Neural progenitor cell (in vitro differentiated cells): Measurements from ENCODE around the gene FAM111A. TPM values are rescaled to one million over a fixed set of nuclear protein-coding genes. Genes with fewer than 3 reads are reported as not detected.

Experiments
- DNase-seq: peaks from one replicate; pipeline ENCODE4 v3.0.0-alpha.2; 2016; ENCODE audit warnings: low spot score
- H2AFZ ChIP-seq: fragments of 200-600 bp; sonication (generic); replicated peaks from 2 replicates; pipeline ENCODE4 v1.6.1; 2016; ENCODE audit warnings: antibody characterized with exemption
- H3F3A ChIP-seq: fragments of 200-600 bp; sonication (generic); 2 replicates; pipeline ENCODE4 v1.6.1; 2016; ENCODE audit warnings: antibody characterized with exemption, low read depth
- H3K27ac ChIP-seq: fragments of 200-600 bp; sonication (generic); 2 replicates; pipeline ENCODE4 v1.5.1; 2016; ENCODE audit warnings: mild to moderate bottlenecking
- H3K27me3 ChIP-seq: fragments of 200-600 bp; sonication (generic); 2 replicates; pipeline ENCODE4 v1.6.1; 2016; ENCODE audit warnings: mild to moderate bottlenecking, moderate library complexity
- H3K36me3 ChIP-seq: fragments of 200-600 bp; sonication (generic); 2 replicates; pipeline ENCODE4 v1.5.1; 2016
- H3K4me1 ChIP-seq: fragments of 200-600 bp; sonication (generic); 2 replicates; pipeline ENCODE4 v1.6.1; 2016; ENCODE audit warnings: mixed run types
- H3K4me2 ChIP-seq: fragments of 200-600 bp; sonication (generic); 2 replicates; pipeline ENCODE4 v1.6.1; 2016
- H3K4me3 ChIP-seq: fragments of 200-600 bp; sonication (generic); 2 replicates; pipeline ENCODE4 v1.5.1; 2016
- H3K79me2 ChIP-seq: fragments of 200-600 bp; sonication (generic); 2 replicates; pipeline ENCODE4 v1.6.1; 2016; ENCODE audit warnings: low read depth
- H3K9ac ChIP-seq: fragments of 200-600 bp; sonication (generic); 2 replicates; pipeline ENCODE4 v1.6.1; 2016
- H3K9me3 ChIP-seq: fragments of 200-600 bp; sonication (generic); 2 replicates; pipeline ENCODE4 v1.5.1; 2016; ENCODE audit warnings: low read depth
- H4K20me1 ChIP-seq: fragments of 200-600 bp; sonication (generic); 2 replicates; pipeline ENCODE4 v1.6.1; 2016; ENCODE audit warnings: low read depth
- H3K27ac Mint-ChIP-seq: 3 replicates; pipeline ENCODE4 v1.8.0; 2021; ENCODE audit warnings: mixed read lengths
- H3K27me3 Mint-ChIP-seq: 2 replicates; pipeline ENCODE4 v1.8.0; 2022; ENCODE audit warnings: low read depth, mild to moderate bottlenecking, inconsistent platforms, moderate library complexity, mixed read lengths; ENCODE audit not compliant: insufficient read depth
- H3K36me3 Mint-ChIP-seq: 3 replicates; pipeline ENCODE4 v1.8.0; 2021; ENCODE audit warnings: mixed read lengths
- H3K4me1 Mint-ChIP-seq: 3 replicates; pipeline ENCODE4 v1.8.0; 2021; ENCODE audit warnings: mixed read lengths
- H3K4me3 Mint-ChIP-seq: 3 replicates; pipeline ENCODE4 v1.8.0; 2021; ENCODE audit warnings: mild to moderate bottlenecking, moderate library complexity, mixed read lengths
- H3K9me3 Mint-ChIP-seq: 3 replicates; pipeline ENCODE4 v1.8.0; 2020; ENCODE audit warnings: mixed read lengths
- EZH2 ChIP-seq: fragments of 200-600 bp; sonication (generic); IDR thresholded peaks from 2 replicates; pipeline ENCODE4 v1.6.1; 2017; ENCODE audit warnings: antibody characterized with exemption, mild to moderate bottlenecking, moderate library complexity
- EZH2phosphoT487 ChIP-seq: fragments of 200-600 bp; sonication (generic); IDR thresholded peaks from 2 replicates; pipeline ENCODE4 v1.6.1; 2017; ENCODE audit warnings: antibody characterized with exemption
- total RNA-seq: library from RNA; depleted of rRNA; stranded (reverse); fragments of >200 nt; gene quantifications from 2 replicates; pipeline ENCODE4 v1.2.3, GENCODE V29; 2015; ENCODE audit warnings: low replicate concordance
- TF ChIP-seq, protein P1 (sequence below): fragments of 200-600 bp; sonication (generic); IDR thresholded peaks from 2 replicates; pipeline ENCODE4 v1.5.1; 2017; ENCODE audit warnings: antibody characterized with exemption, mild to moderate bottlenecking

The FAM111A gene
- total RNA-seq, 1 donor from 2014 or later = 32.7 TPM

DNA sequence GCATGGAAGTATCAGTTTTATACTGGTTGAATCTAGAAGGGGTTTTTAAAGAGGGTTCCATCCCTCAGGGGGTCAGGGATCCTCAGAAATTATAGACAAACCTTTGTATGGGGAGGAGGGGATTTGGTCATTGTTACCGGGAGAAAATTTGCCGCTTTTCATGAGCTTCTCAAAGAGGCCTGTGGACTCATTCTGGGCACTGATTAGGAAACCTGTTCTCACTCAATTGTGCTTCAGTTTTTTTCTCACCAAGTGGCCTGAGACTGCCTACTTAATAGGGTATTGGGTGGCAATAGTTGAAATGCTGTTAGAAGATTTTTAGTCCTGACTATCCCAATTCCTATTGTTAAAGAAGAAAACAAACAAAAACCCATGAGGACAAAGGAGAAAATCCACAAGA is 56.1 kb downstream of the FAM111A start:
- TF ChIP-seq EZH2 (no peak), EZH2phosphoT487 (no peak)
- TF ChIP-seq, protein P1, sequence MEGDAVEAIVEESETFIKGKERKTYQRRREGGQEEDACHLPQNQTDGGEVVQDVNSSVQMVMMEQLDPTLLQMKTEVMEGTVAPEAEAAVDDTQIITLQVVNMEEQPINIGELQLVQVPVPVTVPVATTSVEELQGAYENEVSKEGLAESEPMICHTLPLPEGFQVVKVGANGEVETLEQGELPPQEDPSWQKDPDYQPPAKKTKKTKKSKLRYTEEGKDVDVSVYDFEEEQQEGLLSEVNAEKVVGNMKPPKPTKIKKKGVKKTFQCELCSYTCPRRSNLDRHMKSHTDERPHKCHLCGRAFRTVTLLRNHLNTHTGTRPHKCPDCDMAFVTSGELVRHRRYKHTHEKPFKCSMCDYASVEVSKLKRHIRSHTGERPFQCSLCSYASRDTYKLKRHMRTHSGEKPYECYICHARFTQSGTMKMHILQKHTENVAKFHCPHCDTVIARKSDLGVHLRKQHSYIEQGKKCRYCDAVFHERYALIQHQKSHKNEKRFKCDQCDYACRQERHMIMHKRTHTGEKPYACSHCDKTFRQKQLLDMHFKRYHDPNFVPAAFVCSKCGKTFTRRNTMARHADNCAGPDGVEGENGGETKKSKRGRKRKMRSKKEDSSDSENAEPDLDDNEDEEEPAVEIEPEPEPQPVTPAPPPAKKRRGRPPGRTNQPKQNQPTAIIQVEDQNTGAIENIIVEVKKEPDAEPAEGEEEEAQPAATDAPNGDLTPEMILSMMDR = no peak
- H3K36me3 Mint-ChIP-seq = peaks cover 86% of the 10 kb centered on the region
- peak overlapping the region; percentile 57 for H3K4me2 ChIP-seq
- peaks cover 4% of the 10 kb centered on the region for H3K27me3 Mint-ChIP-seq
- H3K79me2 ChIP-seq = no peaks in the 10 kb centered on the region
- peaks cover 17% of the 10 kb centered on the region for H3K4me1 ChIP-seq
- no peaks in the 10 kb centered on the region for H3K27me3 ChIP-seq
- peak; percentile 47 for DNase-seq
- no peak overlapping the region for H3K4me3 Mint-ChIP-seq
- H3K9me3 Mint-ChIP-seq = peaks cover 6% of the 10 kb centered on the region
- H2AFZ ChIP-seq = no peak overlapping the region
- peak overlapping the region; percentile 19 for H3K27ac Mint-ChIP-seq
- peaks cover 15% of the 10 kb centered on the region for H3F3A ChIP-seq
- no peaks in the 10 kb centered on the region for H4K20me1 ChIP-seq
- H3K36me3 ChIP-seq = peaks cover 18% of the 10 kb centered on the region
- H3K4me1 Mint-ChIP-seq = peaks cover 13% of the 10 kb centered on the region
- no peak overlapping the region for H3K9ac ChIP-seq
- no peak overlapping the region for H3K4me3 ChIP-seq
- H3K27ac ChIP-seq = peak overlapping the region; percentile 83
- no peaks in the 10 kb centered on the region for H3K9me3 ChIP-seq

DNA sequence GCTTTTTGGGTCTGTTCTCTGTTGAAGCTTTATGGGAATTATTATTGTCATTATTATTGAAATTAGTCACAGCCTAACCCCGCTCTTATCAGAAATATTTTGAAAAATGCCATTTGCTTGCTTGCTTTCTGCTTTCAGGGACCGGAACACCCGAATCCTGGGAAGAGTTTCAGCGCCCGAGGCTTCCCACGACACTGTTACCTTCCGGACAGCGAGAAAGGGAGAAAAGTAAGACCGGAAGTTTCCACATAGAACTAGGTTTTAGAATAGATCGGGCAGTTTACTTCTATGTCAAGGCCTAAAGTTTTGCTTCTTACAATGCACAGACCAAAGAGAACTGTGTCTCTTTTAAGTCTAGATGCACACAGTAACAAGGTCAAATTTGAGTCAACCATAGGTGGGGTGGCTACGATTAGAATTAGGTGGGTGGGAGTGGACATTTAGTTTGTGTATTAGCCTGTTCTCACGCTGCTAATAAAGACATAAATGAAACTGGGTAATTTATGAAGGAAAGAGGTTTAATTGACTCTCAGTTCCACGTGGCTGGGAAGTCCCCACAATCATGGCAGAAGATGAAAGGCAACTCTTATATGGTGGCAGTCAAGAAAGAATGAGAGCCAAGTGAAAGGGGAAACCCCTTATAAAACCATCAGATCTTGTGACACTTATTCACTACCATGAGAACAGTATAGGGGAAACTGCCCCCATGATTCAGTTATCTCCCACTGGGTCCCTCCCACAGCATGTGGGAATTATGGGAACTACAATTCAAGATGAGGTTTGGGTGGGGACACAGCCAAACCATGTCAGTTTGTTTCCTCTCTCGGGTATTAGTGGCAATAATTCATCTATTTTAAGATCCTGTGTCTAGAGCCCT is 57.1 kb downstream of the FAM111A start:
- Histone ChIP-seq H3K27ac (peak overlapping the region; percentile 83), H3K27me3 (no peaks in the 10 kb centered on the region), H3K4me3 (no peak overlapping the region), H3K9ac (no peak overlapping the region), H3K9me3 (no peaks in the 10 kb centered on the region), H4K20me1 (no peaks in the 10 kb centered on the region), H3K79me2 (no peaks in the 10 kb centered on the region), H2AFZ (no peak overlapping the region), H3K4me1 (peaks cover 17% of the 10 kb centered on the region), H3F3A (peaks cover 15% of the 10 kb centered on the region), H3K4me2 (peak overlapping the region; percentile 57), H3K36me3 (peaks cover 12% of the 10 kb centered on the region)
- peaks cover 6% of the 10 kb centered on the region for H3K9me3 Mint-ChIP-seq
- TF ChIP-seq EZH2 (no peak), EZH2phosphoT487 (no peak)
- peaks cover 88% of the 10 kb centered on the region for H3K36me3 Mint-ChIP-seq
- no peak for DNase-seq
- H3K27ac Mint-ChIP-seq = peak overlapping the region; percentile 62
- peaks cover 13% of the 10 kb centered on the region for H3K4me1 Mint-ChIP-seq
- peaks cover 4% of the 10 kb centered on the region for H3K27me3 Mint-ChIP-seq
- H3K4me3 Mint-ChIP-seq = no peak overlapping the region

DNA sequence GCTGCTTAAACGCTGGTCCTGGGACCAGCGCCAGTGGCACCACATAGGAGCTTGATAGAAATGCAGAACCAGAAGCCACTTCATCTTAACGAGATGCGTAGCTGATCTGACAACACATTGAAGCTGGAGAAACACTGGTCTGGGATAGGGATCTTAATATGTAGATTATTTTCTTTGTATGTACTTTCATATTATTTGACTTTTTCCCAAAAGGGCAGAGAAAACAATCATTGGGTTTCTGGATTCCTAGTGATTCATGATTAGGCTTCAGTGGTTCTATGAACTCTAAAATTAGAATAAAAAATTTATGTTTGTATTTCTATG is 57.7 kb downstream of the FAM111A start:
- Histone ChIP-seq H3K79me2 (no peaks in the 10 kb centered on the region), H3K9me3 (no peaks in the 10 kb centered on the region), H3K4me3 (no peak overlapping the region), H2AFZ (no peak overlapping the region), H3K9ac (no peak overlapping the region), H3K27me3 (no peaks in the 10 kb centered on the region), H3K27ac (no peak overlapping the region), H4K20me1 (no peaks in the 10 kb centered on the region), H3K36me3 (peaks cover 11% of the 10 kb centered on the region), H3K4me2 (no peak overlapping the region), H3F3A (peaks cover 15% of the 10 kb centered on the region), H3K4me1 (peaks cover 17% of the 10 kb centered on the region)
- H3K36me3 Mint-ChIP-seq = peaks cover 87% of the 10 kb centered on the region
- H3K4me1 Mint-ChIP-seq = peaks cover 13% of the 10 kb centered on the region
- DNase-seq = no peak
- H3K9me3 Mint-ChIP-seq = peaks cover 5% of the 10 kb centered on the region
- no peak for TF ChIP-seq EZH2
- no peak for TF ChIP-seq EZH2phosphoT487
- TF ChIP-seq, protein P1 = no peak
- H3K4me3 Mint-ChIP-seq = no peak overlapping the region
- H3K27ac Mint-ChIP-seq = peak overlapping the region; percentile 62
- H3K27me3 Mint-ChIP-seq = peaks cover 4% of the 10 kb centered on the region

DNA sequence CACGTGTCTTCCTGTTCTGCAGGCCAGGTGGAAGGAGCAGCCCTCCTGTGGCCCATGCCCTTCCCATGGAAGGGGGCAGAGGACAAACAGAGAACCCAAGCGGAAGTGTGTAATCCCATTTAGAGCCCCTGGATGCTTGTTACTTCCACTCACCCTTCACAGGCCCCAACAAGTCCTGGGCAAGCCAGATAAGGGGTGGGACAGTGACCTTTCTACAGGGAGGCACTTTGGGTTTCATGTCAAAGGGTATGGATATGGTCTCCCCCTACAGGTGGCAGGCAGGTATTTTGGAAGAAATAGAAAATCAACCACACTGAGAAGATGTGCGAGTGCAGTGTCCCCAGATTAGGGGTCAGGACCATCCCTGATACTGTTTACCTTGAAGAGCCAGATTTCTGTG is 58.7 kb downstream of the FAM111A start:
- H3K9me3 Mint-ChIP-seq = no peaks in the 10 kb centered on the region
- H3K36me3 Mint-ChIP-seq = peaks cover 86% of the 10 kb centered on the region
- no peak for DNase-seq

More for the DNA sequence above, 58.7 kb downstream of the FAM111A start:
- Histone ChIP-seq H3K27me3 (no peaks in the 10 kb centered on the region), H2AFZ (no peak overlapping the region), H3K4me2 (no peak overlapping the region), H4K20me1 (no peaks in the 10 kb centered on the region), H3K79me2 (no peaks in the 10 kb centered on the region), H3F3A (peaks cover 15% of the 10 kb centered on the region), H3K4me1 (peaks cover 17% of the 10 kb centered on the region), H3K27ac (no peak overlapping the region), H3K4me3 (no peak overlapping the region), H3K9ac (no peak overlapping the region), H3K36me3 (peaks cover 6% of the 10 kb centered on the region), H3K9me3 (no peaks in the 10 kb centered on the region)
- Mint-ChIP-seq H3K27me3 (peaks cover 4% of the 10 kb centered on the region), H3K4me1 (peaks cover 17% of the 10 kb centered on the region), H3K27ac (peak overlapping the region; percentile 91), H3K4me3 (no peak overlapping the region)
- TF ChIP-seq EZH2phosphoT487 = no peak
- TF ChIP-seq, protein P1 = peak; percentile 44
